ENCODE data around the gene RRM1. TPM values are rescaled to one million over a fixed set of nuclear protein-coding genes. Genes with fewer than 3 reads are reported as not detected.

RRM1 gene
- total and polyA plus RNA-seq, 10 of the 15 experiments (the other 5 are each of a cell fraction or from before 2014, with no cell fraction given), result 94.0 to 255 (median 148) TPM

DNA sequence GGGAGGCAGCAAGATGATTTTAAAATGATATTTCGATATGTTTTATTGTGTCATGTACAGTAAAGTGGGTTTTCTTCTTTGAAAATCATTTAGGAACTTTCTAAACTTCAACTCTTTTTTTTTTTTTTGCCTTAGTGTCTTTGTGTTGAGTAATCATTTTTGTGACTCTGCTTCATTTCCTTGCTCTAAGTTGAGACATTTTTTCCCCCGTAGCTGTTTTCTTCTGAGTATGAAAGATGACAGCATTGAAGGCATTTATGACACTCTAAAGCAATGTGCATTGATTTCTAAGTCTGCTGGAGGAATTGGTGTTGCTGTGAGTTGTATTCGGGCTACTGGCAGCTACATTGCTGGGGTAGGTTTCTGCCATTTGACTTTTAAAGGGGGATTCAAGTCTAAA, 23.5 kb downstream of the RRM1 start (continued):
- TF ChIP-seq, protein P1, sequence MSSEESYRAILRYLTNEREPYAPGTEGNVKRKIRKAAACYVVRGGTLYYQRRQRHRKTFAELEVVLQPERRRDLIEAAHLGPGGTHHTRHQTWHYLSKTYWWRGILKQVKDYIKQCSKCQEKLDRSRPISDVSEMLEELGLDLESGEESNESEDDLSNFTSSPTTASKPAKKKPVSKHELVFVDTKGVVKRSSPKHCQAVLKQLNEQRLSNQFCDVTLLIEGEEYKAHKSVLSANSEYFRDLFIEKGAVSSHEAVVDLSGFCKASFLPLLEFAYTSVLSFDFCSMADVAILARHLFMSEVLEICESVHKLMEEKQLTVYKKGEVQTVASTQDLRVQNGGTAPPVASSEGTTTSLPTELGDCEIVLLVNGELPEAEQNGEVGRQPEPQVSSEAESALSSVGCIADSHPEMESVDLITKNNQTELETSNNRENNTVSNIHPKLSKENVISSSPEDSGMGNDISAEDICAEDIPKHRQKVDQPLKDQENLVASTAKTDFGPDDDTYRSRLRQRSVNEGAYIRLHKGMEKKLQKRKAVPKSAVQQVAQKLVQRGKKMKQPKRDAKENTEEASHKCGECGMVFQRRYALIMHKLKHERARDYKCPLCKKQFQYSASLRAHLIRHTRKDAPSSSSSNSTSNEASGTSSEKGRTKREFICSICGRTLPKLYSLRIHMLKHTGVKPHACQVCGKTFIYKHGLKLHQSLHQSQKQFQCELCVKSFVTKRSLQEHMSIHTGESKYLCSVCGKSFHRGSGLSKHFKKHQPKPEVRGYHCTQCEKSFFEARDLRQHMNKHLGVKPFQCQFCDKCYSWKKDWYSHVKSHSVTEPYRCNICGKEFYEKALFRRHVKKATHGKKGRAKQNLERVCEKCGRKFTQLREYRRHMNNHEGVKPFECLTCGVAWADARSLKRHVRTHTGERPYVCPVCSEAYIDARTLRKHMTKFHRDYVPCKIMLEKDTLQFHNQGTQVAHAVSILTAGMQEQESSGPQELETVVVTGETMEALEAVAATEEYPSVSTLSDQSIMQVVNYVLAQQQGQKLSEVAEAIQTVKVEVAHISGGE (CRISPR knock-in tag; IDR thresholded peaks at IDR 0.05), result no peak
- TF ChIP-seq HDGF (IDR thresholded peaks at IDR 0.05) (no peak), CTCF (IDR thresholded peaks at IDR 0.05 in 2 of 3, conservative IDR thresholded peaks at IDR 0.05 in 1 of 3; ENCODE audit: control insufficient read depth in 2 of 3, extremely low read depth in 1 of 3, insufficient read depth in 1 of 3, low read depth in 3 of 3, low read length in 3 of 3) (no peak)

GRCh38 chr11:4123218-4123617, 28.6 kb downstream of the RRM1 start:
- in situ Hi-C loops (cut with MboI) (no loop called here), intact Hi-C loops (cut with micrococcal nuclease; ENCODE audit: unreplicated experiment) (no loop called here)
- ChIA-PET POLR2A (no interaction called here), CTCF (no interaction called here), RAD21 (ENCODE audit: unreplicated experiment) (no interaction called here), SMC1A (ENCODE audit: uncharacterized antibody, unreplicated experiment) (interaction anchor here (0.6 kb wide), 1 partner anchor 428 kb away, joined by 3 read pairs; no protein-coding TSS in a partner anchor)
- no peak for FAIRE-seq
- no peaks in the 10 kb centered on the region for H3K9me3 ChIP-seq (replicated peaks; ENCODE audit: control insufficient read depth, insufficient read depth, low read length)
- no peaks in the 10 kb centered on the region for H3K27me3 ChIP-seq (replicated peaks in 1 of 2; ENCODE audit: control insufficient read depth in 2 of 2, insufficient read depth in 2 of 2, low read length in 1 of 2)
- 86% methylated on average over 4 of the region's 4 CpGs for WGBS (ENCODE audit: insufficient coverage, insufficient replicate concordance, low lambda C conversion rate, missing lambda C conversion rate)
- H3K4me1 ChIP-seq (ENCODE audit: control insufficient read depth, insufficient read depth, low read length), result no peaks in the 10 kb centered on the region
- no peak overlapping the region for H3K9ac ChIP-seq (ENCODE audit: control insufficient read depth, insufficient read depth, low read length)
- H3K27ac ChIP-seq (ENCODE audit: control insufficient read depth, insufficient read depth), result no peak overlapping the region
- no TSS peak for BruUV-seq (replicated peaks)
- H3K4me3 ChIP-seq, result no peak overlapping the region
- no peaks in the 10 kb centered on the region for H4K20me1 ChIP-seq (ENCODE audit: control insufficient read depth, insufficient read depth)
- H3K36me3 ChIP-seq (ENCODE audit: control insufficient read depth in 2 of 2, insufficient read depth in 2 of 2, low read length in 1 of 2), result peaks cover 1 to 26% of the 10 kb centered on the region in 2 experiments
- H3K4me2 ChIP-seq (ENCODE audit: control insufficient read depth, insufficient read depth), result no peak overlapping the region
- DNase-seq (ENCODE audit: low read depth, low spot score), result no peak
- H2AFZ ChIP-seq (ENCODE audit: control insufficient read depth, low read depth, low read length), result no peak overlapping the region
- no peak for ATAC-seq
- H3K79me2 ChIP-seq (ENCODE audit: control insufficient read depth, insufficient read depth, low read length), result no peaks in the 10 kb centered on the region
- TF ChIP-seq BCLAF1 (IDR thresholded peaks at IDR 0.05) (no peak), ZNF622 (IDR thresholded peaks at IDR 0.05) (no peak)
- TF ChIP-seq, protein P2, sequence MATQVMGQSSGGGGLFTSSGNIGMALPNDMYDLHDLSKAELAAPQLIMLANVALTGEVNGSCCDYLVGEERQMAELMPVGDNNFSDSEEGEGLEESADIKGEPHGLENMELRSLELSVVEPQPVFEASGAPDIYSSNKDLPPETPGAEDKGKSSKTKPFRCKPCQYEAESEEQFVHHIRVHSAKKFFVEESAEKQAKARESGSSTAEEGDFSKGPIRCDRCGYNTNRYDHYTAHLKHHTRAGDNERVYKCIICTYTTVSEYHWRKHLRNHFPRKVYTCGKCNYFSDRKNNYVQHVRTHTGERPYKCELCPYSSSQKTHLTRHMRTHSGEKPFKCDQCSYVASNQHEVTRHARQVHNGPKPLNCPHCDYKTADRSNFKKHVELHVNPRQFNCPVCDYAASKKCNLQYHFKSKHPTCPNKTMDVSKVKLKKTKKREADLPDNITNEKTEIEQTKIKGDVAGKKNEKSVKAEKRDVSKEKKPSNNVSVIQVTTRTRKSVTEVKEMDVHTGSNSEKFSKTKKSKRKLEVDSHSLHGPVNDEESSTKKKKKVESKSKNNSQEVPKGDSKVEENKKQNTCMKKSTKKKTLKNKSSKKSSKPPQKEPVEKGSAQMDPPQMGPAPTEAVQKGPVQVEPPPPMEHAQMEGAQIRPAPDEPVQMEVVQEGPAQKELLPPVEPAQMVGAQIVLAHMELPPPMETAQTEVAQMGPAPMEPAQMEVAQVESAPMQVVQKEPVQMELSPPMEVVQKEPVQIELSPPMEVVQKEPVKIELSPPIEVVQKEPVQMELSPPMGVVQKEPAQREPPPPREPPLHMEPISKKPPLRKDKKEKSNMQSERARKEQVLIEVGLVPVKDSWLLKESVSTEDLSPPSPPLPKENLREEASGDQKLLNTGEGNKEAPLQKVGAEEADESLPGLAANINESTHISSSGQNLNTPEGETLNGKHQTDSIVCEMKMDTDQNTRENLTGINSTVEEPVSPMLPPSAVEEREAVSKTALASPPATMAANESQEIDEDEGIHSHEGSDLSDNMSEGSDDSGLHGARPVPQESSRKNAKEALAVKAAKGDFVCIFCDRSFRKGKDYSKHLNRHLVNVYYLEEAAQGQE (IDR thresholded peaks at IDR 0.05; ENCODE audit: low read depth, low read length), result no peak
